Neuronal stem cell (in vitro differentiated cells): Measurements from ENCODE around the gene G6PC2.

Source experiments
- DNase-seq: peaks from one replicate; pipeline ENCODE4 v3.0.0-alpha.2; 2013; ENCODE audit warnings: low spot score
- H2AFZ ChIP-seq: one replicate; pipeline ENCODE4 v1.6.1; 2013; ENCODE audit warnings: mild to moderate bottlenecking, low read length, inconsistent platforms
- H2AK5ac ChIP-seq: 2 replicates; pipeline ENCODE4 v1.6.1; 2013; ENCODE audit warnings: low read depth, mild to moderate bottlenecking, inconsistent platforms, low read length, moderate library complexity, mixed read lengths
- H2BK120ac ChIP-seq: 2 replicates; pipeline ENCODE4 v1.6.1; 2013; ENCODE audit warnings: low read depth, mild to moderate bottlenecking, inconsistent platforms, low read length, moderate library complexity, mixed read lengths
- H2BK12ac ChIP-seq: one replicate; pipeline ENCODE4 v1.6.1; 2013; ENCODE audit warnings: low read length, inconsistent platforms
- H2BK15ac ChIP-seq: 2 replicates; pipeline ENCODE4 v1.6.1; 2013; ENCODE audit warnings: mild to moderate bottlenecking, low read length, inconsistent platforms, mixed read lengths
- H2BK5ac ChIP-seq: one replicate; pipeline ENCODE4 v1.6.1; 2013; ENCODE audit warnings: inconsistent platforms, mild to moderate bottlenecking, low read length, moderate library complexity
- H3K14ac ChIP-seq: one replicate; pipeline ENCODE4 v1.6.1; 2013; ENCODE audit warnings: low read length, inconsistent platforms
- H3K18ac ChIP-seq: 2 replicates; pipeline ENCODE4 v1.6.1; 2013; ENCODE audit warnings: low read length, inconsistent platforms
- H3K23ac ChIP-seq: 2 replicates; pipeline ENCODE4 v1.6.1; 2013; ENCODE audit warnings: low read depth, mild to moderate bottlenecking, mixed read lengths, low read length, inconsistent platforms; ENCODE audit not compliant: poor library complexity
- H3K27ac ChIP-seq: replicated peaks from 3 replicates; pipeline ENCODE4 v1.5.1; 2013; ENCODE audit warnings: low read length, inconsistent platforms
- H3K27me3 ChIP-seq, 3 experiments: 2 replicates each; pipeline ENCODE4 v1.6.1; 2013; ENCODE audit warnings: low read length in 3 of 3, mild to moderate bottlenecking in 2 of 3, inconsistent platforms in 1 of 3, low read depth in 1 of 3, mixed read lengths in 1 of 3, moderate library complexity in 1 of 3; ENCODE audit not compliant: control insufficient read depth in 3 of 3, insufficient read depth in 3 of 3
- H3K36me3 ChIP-seq, 2 donors: replicated peaks in 1 of 2; 2 replicates each; pipeline ENCODE4 v1.6.1; 2013; ENCODE audit warnings: low read length in 2 of 2; ENCODE audit not compliant: control insufficient read depth in 2 of 2, insufficient read depth in 2 of 2
- H3K4ac ChIP-seq: 2 replicates; pipeline ENCODE4 v1.6.1; 2013; ENCODE audit warnings: inconsistent platforms, mild to moderate bottlenecking, low read length, moderate library complexity
- H3K4me1 ChIP-seq, 2 donors: 1 replicate in 1 of 2; 2 replicates in 1 of 2; pipeline ENCODE4 v1.6.1; 2013; ENCODE audit warnings: low read length in 2 of 2, low read depth in 1 of 2; ENCODE audit not compliant: control insufficient read depth in 2 of 2, insufficient read depth in 1 of 2
- H3K4me2 ChIP-seq: one replicate; pipeline ENCODE4 v1.6.1; 2013; ENCODE audit warnings: mild to moderate bottlenecking, low read length, inconsistent platforms; ENCODE audit not compliant: insufficient read depth, poor library complexity, severe bottlenecking
- H3K4me3 ChIP-seq, 2 donors: 2 replicates each; pipeline ENCODE4 v1.5.1; 2013; ENCODE audit warnings: low read length in 2 of 2, mild to moderate bottlenecking in 2 of 2, inconsistent platforms in 1 of 2, moderate library complexity in 1 of 2
- H3K79me1 ChIP-seq: one replicate; pipeline ENCODE4 v1.6.1; 2013; ENCODE audit warnings: low read depth, mild to moderate bottlenecking, inconsistent platforms, low read length, moderate library complexity
- H3K9ac ChIP-seq: one replicate; pipeline ENCODE4 v1.6.1; 2013; ENCODE audit warnings: mild to moderate bottlenecking, low read depth, low read length, inconsistent platforms; ENCODE audit not compliant: poor library complexity
- H3K9me3 ChIP-seq, 2 donors: replicated peaks in 1 of 2; 2 replicates each; pipeline versions ENCODE3 to v1.6.1; 2013; ENCODE audit warnings: low read length in 2 of 2, mild to moderate bottlenecking in 2 of 2, inconsistent platforms in 1 of 2, low read depth in 1 of 2, mixed read lengths in 1 of 2, moderate library complexity in 1 of 2; ENCODE audit not compliant: control insufficient read depth in 2 of 2, insufficient read depth in 1 of 2
- H4K8ac ChIP-seq: one replicate; pipeline ENCODE4 v1.6.1; 2013; ENCODE audit warnings: low read depth, mild to moderate bottlenecking, inconsistent platforms, low read length, moderate library complexity
- H4K91ac ChIP-seq: one replicate; pipeline ENCODE4 v1.6.1; 2013; ENCODE audit warnings: low read length, low read depth, mild to moderate bottlenecking, inconsistent platforms; ENCODE audit not compliant: poor library complexity
- WGBS, 2 donors: extraction: QIAGEN DNeasy Blood & Tissue Kit; methylation state at CpG; one replicate each; pipeline ENCODE4 v1.1.7; 2013; ENCODE audit warnings: missing lambda C conversion rate in 2 of 2, mixed read lengths in 1 of 2; ENCODE audit not compliant: insufficient read length in 2 of 2, insufficient replicate concordance in 1 of 2; ENCODE audit errors: extremely low coverage in 2 of 2; 5-methylcytosine and 5-hydroxymethylcytosine counted together

G6PC2 gene

GRCh38 chr2:168894101-168894500 lies 7.0 kb upstream of the G6PC2 start:
- Histone ChIP-seq H3K14ac (no peak overlapping the region), H3K18ac (no peak overlapping the region), H2BK5ac (no peak overlapping the region), H3K4me1 (peaks cover 1 to 2% of the 10 kb centered on the region in 2 donors), H2BK120ac (no peak overlapping the region), H2BK12ac (no peak overlapping the region), H2AFZ (no peak overlapping the region), H3K27me3 (peaks cover 0 to 16% (median 0%) of the 10 kb centered on the region in 3 experiments), H3K23ac (no peak overlapping the region), H3K4me2 (no peak overlapping the region), H3K36me3 (no peaks in the 10 kb centered on the region), H3K27ac (no peak overlapping the region), H3K4me3 (no peak overlapping the region), H3K9me3 (no peaks in the 10 kb centered on the region), H4K91ac (no peak overlapping the region), H3K9ac (no peak overlapping the region), H3K79me1 (no peaks in the 10 kb centered on the region), H2AK5ac (no peak overlapping the region), H3K4ac (no peak overlapping the region), H4K8ac (no peak overlapping the region), H2BK15ac (no peak overlapping the region)
- DNase-seq, result no peak
- no CpG with 5 or more reads among the region's 1 CpG for WGBS, 2 donors

- no peak for DNase-seq
- H4K91ac ChIP-seq, result no peak overlapping the region
- peaks cover 0 to 16% (median 0%) of the 10 kb centered on the region in 3 experiments for H3K27me3 ChIP-seq
- H3K79me1 ChIP-seq, result no peaks in the 10 kb centered on the region
- H3K4me2 ChIP-seq, result no peak overlapping the region
- no peak overlapping the region for H3K4me3 ChIP-seq
- H3K14ac ChIP-seq, result no peak overlapping the region
- H3K9ac ChIP-seq, result no peak overlapping the region
- no peak overlapping the region for H2AK5ac ChIP-seq
- H3K36me3 ChIP-seq, result no peaks in the 10 kb centered on the region
- H2BK12ac ChIP-seq, result no peak overlapping the region
- H3K23ac ChIP-seq, result no peak overlapping the region
- no peak overlapping the region for H3K18ac ChIP-seq
- no peak overlapping the region for H2BK120ac ChIP-seq
- no peaks in the 10 kb centered on the region for H3K9me3 ChIP-seq
- H3K4me1 ChIP-seq, result no peaks in the 10 kb centered on the region
- no peak overlapping the region for H4K8ac ChIP-seq
- H3K4ac ChIP-seq, result no peak overlapping the region
- H3K27ac ChIP-seq, result no peak overlapping the region
- no peak overlapping the region for H2BK15ac ChIP-seq
- H2AFZ ChIP-seq, result no peak overlapping the region
- H2BK5ac ChIP-seq, result no peak overlapping the region
Observed at GRCh38 chr2:168894720-168895119, 6.4 kb upstream of the G6PC2 start.

- Histone ChIP-seq H3K4me2 (no peak overlapping the region), H3K9me3 (no peaks in the 10 kb centered on the region), H3K9ac (no peak overlapping the region), H3K36me3 (no peaks in the 10 kb centered on the region), H3K4ac (no peak overlapping the region), H2AFZ (no peak overlapping the region), H2AK5ac (no peak overlapping the region), H2BK15ac (no peak overlapping the region), H2BK120ac (no peak overlapping the region), H3K79me1 (no peaks in the 10 kb centered on the region), H3K4me3 (no peak overlapping the region), H4K91ac (no peak overlapping the region), H3K14ac (no peak overlapping the region), H3K18ac (no peak overlapping the region), H3K23ac (no peak overlapping the region), H2BK5ac (no peak overlapping the region), H3K27me3 (peaks cover 0 to 16% (median 0%) of the 10 kb centered on the region in 3 experiments), H3K4me1 (no peaks in the 10 kb centered on the region), H3K27ac (no peak overlapping the region), H2BK12ac (no peak overlapping the region), H4K8ac (no peak overlapping the region)
- no peak for DNase-seq
Observed at GRCh38 chr2:168895771-168896170, 5.3 kb upstream of the G6PC2 start.

DNA sequence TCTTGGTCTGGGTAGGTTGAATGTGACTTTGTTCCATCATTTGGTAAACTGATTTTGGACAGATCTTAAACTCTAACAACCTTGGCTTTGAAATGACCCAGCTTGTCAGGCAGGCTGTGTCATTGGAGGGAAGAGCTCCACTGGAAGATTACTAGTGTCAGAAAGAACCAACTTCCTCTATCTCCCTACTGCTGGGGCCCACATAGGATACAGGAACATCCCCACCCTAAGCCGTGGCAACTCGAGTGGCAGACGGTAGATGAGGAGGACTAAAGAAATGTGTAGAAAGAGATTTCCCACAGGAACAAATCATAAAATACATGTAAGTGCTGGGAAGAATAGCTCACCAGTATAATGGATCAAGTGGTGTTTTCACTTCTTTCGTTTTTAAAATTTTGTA lies 4.3 kb upstream of the G6PC2 start:
- H4K91ac ChIP-seq, result no peak overlapping the region
- no peak overlapping the region for H2BK12ac ChIP-seq
- no peak overlapping the region for H3K27ac ChIP-seq
- H2AK5ac ChIP-seq, result no peak overlapping the region
- peaks cover 0 to 6% (median 0%) of the 10 kb centered on the region in 3 experiments for H3K27me3 ChIP-seq
- no peak overlapping the region for H3K9ac ChIP-seq
- H3K4ac ChIP-seq, result no peak overlapping the region
- H3K4me1 ChIP-seq, result no peaks in the 10 kb centered on the region
- no peak overlapping the region for H3K4me2 ChIP-seq
- no peak overlapping the region for H3K4me3 ChIP-seq
- H3K14ac ChIP-seq, result no peak overlapping the region
- no CpG with 5 or more reads among the region's 4 CpGs for WGBS, 2 donors
- H3K36me3 ChIP-seq, result no peaks in the 10 kb centered on the region
- H3K18ac ChIP-seq, result no peak overlapping the region
- H3K79me1 ChIP-seq, result no peaks in the 10 kb centered on the region
- no peak overlapping the region for H2BK5ac ChIP-seq
- DNase-seq, result no peak
- H2BK15ac ChIP-seq, result no peak overlapping the region
- H4K8ac ChIP-seq, result no peak overlapping the region
- H3K9me3 ChIP-seq, result no peaks in the 10 kb centered on the region
- no peak overlapping the region for H2BK120ac ChIP-seq
- H2AFZ ChIP-seq, result no peak overlapping the region
- no peak overlapping the region for H3K23ac ChIP-seq
